MM.1S (cell line): ENCODE results near the gene PRR35.

Experiments
- EZH2 ChIP-seq: fragments of 300-600 bp; sonication (generic); optimal IDR thresholded peaks from 2 replicates; pipeline ENCODE3; 2017; ENCODE audit warnings: low read depth, mild to moderate bottlenecking, antibody characterized with exemption, low read length, mixed read lengths
- EZH2phosphoT487 ChIP-seq: fragments of 300-600 bp; sonication (generic); IDR thresholded peaks from 2 replicates; pipeline ENCODE4 v1.6.1; 2018; ENCODE audit warnings: antibody characterized with exemption, low read length
- TF ChIP-seq, protein P1 (sequence below): fragments of 300-600 bp; sonication (generic); IDR thresholded peaks from 2 replicates; pipeline ENCODE4 v1.5.1; 2016; ENCODE audit warnings: antibody characterized with exemption, low read length, mixed read lengths

DNA sequence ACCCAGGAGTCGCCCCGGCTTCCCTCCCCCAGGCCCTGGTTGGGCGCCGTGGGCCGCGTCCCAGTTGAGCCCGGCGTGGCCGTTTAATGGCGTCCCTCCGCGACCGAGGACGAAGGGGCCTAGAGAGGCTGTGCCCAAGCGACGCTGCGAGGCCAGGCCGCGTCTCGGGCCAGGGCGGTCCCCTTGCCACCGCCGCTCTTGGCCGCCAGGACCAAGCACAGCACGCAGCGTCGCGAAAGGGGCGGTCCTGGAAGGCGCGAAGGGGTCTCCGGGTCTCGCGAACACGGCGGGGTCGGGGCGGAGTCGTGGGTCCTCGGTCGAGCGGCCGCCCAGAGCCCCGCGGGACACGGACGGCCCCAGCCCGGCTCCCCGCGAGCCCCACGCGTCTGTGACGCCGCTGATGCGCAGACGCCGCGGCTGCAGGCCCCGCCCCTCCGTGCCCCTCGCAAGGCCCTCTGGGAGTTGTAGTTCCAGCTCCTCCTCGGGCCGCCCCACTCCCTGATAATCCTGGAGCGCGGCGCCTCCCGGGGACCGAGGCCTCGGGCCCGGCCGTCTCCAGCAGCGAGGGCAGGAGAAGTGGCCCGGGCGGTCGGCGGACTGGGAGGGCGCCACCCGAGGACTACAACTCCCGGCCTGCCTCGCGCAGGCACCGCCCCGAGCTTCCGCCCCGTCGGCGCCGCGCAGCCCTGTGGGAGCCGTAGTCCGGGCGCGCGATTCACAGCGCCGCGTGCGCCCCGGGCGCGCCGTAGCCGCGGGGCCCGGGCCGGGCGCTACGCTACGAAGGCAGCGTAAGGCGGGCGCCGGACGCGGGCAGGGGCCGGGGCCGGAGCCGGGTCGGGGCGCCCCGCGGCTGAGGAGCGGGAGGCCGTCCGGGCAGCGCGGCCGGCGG is 32.9 kb upstream of the PRR35 start, which contains the start of gene CAPN15:
- TF ChIP-seq, protein P1, sequence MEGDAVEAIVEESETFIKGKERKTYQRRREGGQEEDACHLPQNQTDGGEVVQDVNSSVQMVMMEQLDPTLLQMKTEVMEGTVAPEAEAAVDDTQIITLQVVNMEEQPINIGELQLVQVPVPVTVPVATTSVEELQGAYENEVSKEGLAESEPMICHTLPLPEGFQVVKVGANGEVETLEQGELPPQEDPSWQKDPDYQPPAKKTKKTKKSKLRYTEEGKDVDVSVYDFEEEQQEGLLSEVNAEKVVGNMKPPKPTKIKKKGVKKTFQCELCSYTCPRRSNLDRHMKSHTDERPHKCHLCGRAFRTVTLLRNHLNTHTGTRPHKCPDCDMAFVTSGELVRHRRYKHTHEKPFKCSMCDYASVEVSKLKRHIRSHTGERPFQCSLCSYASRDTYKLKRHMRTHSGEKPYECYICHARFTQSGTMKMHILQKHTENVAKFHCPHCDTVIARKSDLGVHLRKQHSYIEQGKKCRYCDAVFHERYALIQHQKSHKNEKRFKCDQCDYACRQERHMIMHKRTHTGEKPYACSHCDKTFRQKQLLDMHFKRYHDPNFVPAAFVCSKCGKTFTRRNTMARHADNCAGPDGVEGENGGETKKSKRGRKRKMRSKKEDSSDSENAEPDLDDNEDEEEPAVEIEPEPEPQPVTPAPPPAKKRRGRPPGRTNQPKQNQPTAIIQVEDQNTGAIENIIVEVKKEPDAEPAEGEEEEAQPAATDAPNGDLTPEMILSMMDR = no peak
- TF ChIP-seq EZH2phosphoT487 (no peak), EZH2 (no peak)
